Measurements from ENCODE around the gene MBP. TPM values are rescaled to one million over a fixed set of nuclear protein-coding genes. Genes with fewer than 3 reads are reported as not detected.

The MBP gene
- total RNA-seq, 4 donors from 2014 or later: 28.6 to 55.0 (median 50.4) TPM

DNA sequence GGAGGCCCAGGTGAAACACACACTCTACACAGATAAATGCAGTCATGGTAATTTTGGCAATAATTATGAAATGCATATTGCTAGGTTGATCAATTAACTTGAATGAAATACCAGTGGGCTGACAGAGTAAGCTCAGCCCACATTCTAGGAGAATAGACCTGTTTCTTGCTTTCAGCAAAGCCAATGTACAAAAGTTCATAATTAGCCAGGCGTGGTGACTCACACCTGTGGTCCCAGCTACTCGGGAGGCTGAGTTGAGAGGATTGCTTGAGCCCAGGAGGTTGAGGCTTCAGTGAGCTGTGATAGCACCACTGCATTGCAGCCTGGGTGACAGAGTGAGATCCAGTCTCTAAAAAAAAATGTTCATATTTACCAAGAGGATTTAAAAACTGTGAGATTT, 15.7 kb upstream of the MBP start:
- in situ Hi-C loops (cut with MboI; ENCODE audit: low sequenced_read_pairs in 4 of 4): no loop called here
- no peaks in the 10 kb centered on the region for H3K9me3 ChIP-seq
- TF ChIP-seq POLR2A (IDR thresholded peaks at IDR 0.05): no peak
- H3K4me1 ChIP-seq: no peaks in the 10 kb centered on the region
- no peaks in the 10 kb centered on the region for H3K36me3 ChIP-seq
- H3K4me3 ChIP-seq: no peak overlapping the region
- DNase-seq: no peak
- ATAC-seq: no peak
- intact Hi-C loops (cut with DNase I; ENCODE audit: low total_unique reads): no loop called here
- no peak overlapping the region for H3K27ac ChIP-seq
- no peaks in the 10 kb centered on the region for H3K27me3 ChIP-seq

DNA sequence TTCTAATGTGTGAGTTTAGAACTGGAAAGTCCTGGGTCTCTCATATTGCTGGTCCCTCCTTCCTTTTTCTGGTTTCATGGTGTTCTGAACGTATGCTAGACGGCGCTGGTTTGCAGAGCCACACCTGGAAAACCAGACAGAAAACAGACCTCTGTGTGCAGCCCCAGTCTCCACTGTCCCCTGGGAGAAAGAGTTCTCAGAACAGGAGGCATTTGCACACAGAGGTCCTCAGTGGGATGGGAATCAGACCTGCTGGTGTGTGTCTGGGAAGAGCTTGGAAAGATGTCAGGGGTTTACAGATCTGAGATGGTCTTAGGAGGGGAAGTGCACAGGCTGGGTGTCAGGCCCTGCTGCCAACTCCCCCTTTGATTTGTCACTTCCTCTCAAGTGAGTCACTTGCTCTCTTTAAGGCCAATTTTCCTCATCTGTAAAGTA, 14.9 kb upstream of the MBP start:
- Histone ChIP-seq H3K36me3 (no peaks in the 10 kb centered on the region), H3K9me3 (no peaks in the 10 kb centered on the region), H3K27ac (no peak overlapping the region), H3K4me1 (no peaks in the 10 kb centered on the region), H3K4me3 (no peak overlapping the region), H3K27me3 (no peaks in the 10 kb centered on the region)
- in situ Hi-C loops (cut with MboI; ENCODE audit: low sequenced_read_pairs in 4 of 4) (no loop called here), intact Hi-C loops (cut with DNase I; ENCODE audit: low total_unique reads) (no loop called here)
- TF ChIP-seq POLR2A (IDR thresholded peaks at IDR 0.05): no peak
- no peak for TF ChIP-seq CTCF (IDR thresholded peaks at IDR 0.05 in 4 of 5, conservative IDR thresholded peaks at IDR 0.05 in 1 of 5)
- DNase-seq: no peak
- ATAC-seq: no peak

- H3K4me3 ChIP-seq: no peak overlapping the region
- in situ Hi-C loops (cut with MboI; ENCODE audit: low sequenced_read_pairs in 4 of 4): no loop called here
- ATAC-seq: no peak
- no peaks in the 10 kb centered on the region for H3K36me3 ChIP-seq
- H3K9me3 ChIP-seq: no peaks in the 10 kb centered on the region
- TF ChIP-seq POLR2A (IDR thresholded peaks at IDR 0.05): no peak
- TF ChIP-seq CTCF (IDR thresholded peaks at IDR 0.05 in 4 of 5, conservative IDR thresholded peaks at IDR 0.05 in 1 of 5): no peak
- intact Hi-C loops (cut with DNase I; ENCODE audit: low total_unique reads): no loop called here
- no peaks in the 10 kb centered on the region for H3K27me3 ChIP-seq
- no peak overlapping the region for H3K27ac ChIP-seq
- no peak for DNase-seq
- no peaks in the 10 kb centered on the region for H3K4me1 ChIP-seq
These were observed 13.9 kb upstream of the MBP start for GRCh38 chr18:77146249-77147080.

DNA sequence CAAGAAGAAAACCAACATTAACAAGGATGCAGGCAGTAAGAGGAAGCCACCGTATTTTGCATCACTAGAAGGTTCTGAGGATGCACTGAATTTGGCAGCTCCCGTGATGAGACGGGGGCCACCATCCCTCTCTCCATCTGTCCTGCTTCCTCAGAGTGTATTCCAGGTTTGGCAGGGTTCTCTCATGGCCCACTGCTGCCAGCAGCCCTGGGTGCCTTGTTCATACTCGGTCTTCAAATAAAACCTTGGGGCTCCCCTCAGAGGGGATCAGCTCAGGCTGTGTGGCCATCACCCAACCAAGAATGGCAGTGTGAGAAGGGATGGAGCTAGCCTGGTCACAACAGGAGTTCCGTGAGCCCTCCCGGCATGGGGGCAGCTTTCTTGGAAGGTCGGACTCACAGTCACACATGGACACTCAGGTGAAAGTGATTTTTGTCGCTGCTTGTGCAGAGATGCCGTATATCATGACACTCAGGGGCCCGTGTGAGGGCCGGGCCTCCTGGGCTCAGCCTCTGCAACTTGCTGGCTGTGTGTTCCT, 12.8 kb upstream of the MBP start:
- Histone ChIP-seq H3K27me3 (no peaks in the 10 kb centered on the region), H3K4me1 (no peaks in the 10 kb centered on the region), H3K9me3 (no peaks in the 10 kb centered on the region), H3K4me3 (no peak overlapping the region), H3K36me3 (no peaks in the 10 kb centered on the region), H3K27ac (no peak overlapping the region)
- intact Hi-C loops (cut with DNase I; ENCODE audit: low total_unique reads) (no loop called here), in situ Hi-C loops (cut with MboI; ENCODE audit: low sequenced_read_pairs in 4 of 4) (no loop called here)
- TF ChIP-seq CTCF (IDR thresholded peaks at IDR 0.05 in 4 of 5, conservative IDR thresholded peaks at IDR 0.05 in 1 of 5): no peak
- TF ChIP-seq POLR2A (IDR thresholded peaks at IDR 0.05): no peak
- no peak for DNase-seq
- ATAC-seq: no peak

DNA sequence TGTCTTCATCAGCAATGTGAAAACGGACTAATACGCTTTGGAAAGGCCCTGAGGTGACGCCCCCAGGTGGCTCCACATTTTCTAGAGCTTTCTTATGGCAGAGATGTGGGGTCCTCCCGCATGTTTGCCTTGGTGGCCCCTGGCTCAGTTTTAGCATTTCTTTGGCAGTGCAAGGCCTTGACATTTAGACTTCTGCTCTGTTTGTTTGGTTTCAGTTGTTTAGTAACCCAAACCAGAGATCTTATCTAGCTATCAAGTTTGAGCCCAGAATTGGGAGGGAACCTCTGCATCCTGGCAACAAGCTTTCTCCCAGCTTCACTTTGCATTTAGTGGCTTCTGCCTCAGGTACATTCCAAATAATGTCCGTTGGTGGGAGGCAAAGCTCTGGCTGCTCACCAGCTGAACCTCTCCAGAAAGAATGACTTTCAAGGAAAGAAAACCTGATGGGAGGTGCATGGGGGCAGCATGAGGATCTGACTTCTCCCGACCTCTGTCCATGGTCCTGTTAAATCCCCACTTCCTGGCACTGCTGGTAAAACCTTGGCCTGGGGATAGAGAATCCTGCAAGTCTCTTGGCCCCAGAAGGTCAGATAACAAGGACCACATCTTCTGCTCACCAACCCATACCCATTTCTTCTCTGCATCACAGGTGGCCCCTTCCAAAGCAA, 12.0 kb upstream of the MBP start:
- H3K36me3 ChIP-seq: no peaks in the 10 kb centered on the region
- ATAC-seq: no peak
- no peak for TF ChIP-seq CTCF (IDR thresholded peaks at IDR 0.05 in 4 of 5, conservative IDR thresholded peaks at IDR 0.05 in 1 of 5)
- no peak for TF ChIP-seq POLR2A (IDR thresholded peaks at IDR 0.05)
- H3K27ac ChIP-seq: no peak overlapping the region
- H3K4me3 ChIP-seq: no peak overlapping the region
- no peaks in the 10 kb centered on the region for H3K9me3 ChIP-seq
- H3K27me3 ChIP-seq: no peaks in the 10 kb centered on the region
- DNase-seq: no peak
- H3K4me1 ChIP-seq: no peaks in the 10 kb centered on the region
- intact Hi-C loops (cut with DNase I; ENCODE audit: low total_unique reads) (no loop called here), in situ Hi-C loops (cut with MboI; ENCODE audit: low sequenced_read_pairs in 4 of 4) (no loop called here)

Data from gastrocnemius medialis (tissue), 4 donors.